Astrocyte of the spinal cord (primary cell): ENCODE data around the gene BLM.
A peak's percentile ranks its signal among the peaks of the same experiment; 100 is the strongest.

Experiments used
- DNase-seq: peaks from one replicate; pipeline ENCODE4 v3.0.0; 2011; ENCODE audit warnings: low read depth, low spot score
- H3K4me3 ChIP-seq: 2 replicates; pipeline ENCODE4 v1.5.1; 2011; ENCODE audit warnings: low read depth, mild to moderate bottlenecking, low read length, moderate library complexity
- CTCF ChIP-seq: IDR thresholded peaks from 2 replicates; pipeline ENCODE4 v1.5.1; 2012; ENCODE audit warnings: low read depth, mild to moderate bottlenecking, low read length, inconsistent platforms
- in situ Hi-C: cut with HindIII; loops from 2 replicates; pipeline ENCODE4 v1.10.0; 2017; ENCODE audit warnings: low sequenced_read_pairs

The BLM gene

GRCh38 chr15:90813796-90814190 is 96.6 kb downstream of the BLM start:
- H3K4me3 ChIP-seq = no peak overlapping the region
- TF ChIP-seq CTCF = no peak
- no peak for DNase-seq
- in situ Hi-C loops = no loop called here

- no peak overlapping the region for H3K4me3 ChIP-seq
- peak; percentile 60 for DNase-seq
- in situ Hi-C loops = no loop called here
- no peak for TF ChIP-seq CTCF
Observed at GRCh38 chr15:90814191-90814821, 97.2 kb downstream of the BLM start.

- no peak for TF ChIP-seq CTCF
- no peak overlapping the region for H3K4me3 ChIP-seq
- in situ Hi-C loops = no loop called here
- no peak for DNase-seq
Observed at GRCh38 chr15:90816401-90817116, 99.4 kb downstream of the BLM start.

- DNase-seq = no peak
- TF ChIP-seq CTCF = no peak
- in situ Hi-C loops = no loop called here
- H3K4me3 ChIP-seq = no peak overlapping the region
Observed at GRCh38 chr15:90817117-90818057, 100.2 kb downstream of the BLM start.

GRCh38 chr15:90818251-90819210 is 101.4 kb downstream of the BLM start:
- in situ Hi-C loops = no loop called here
- no peak for DNase-seq
- H3K4me3 ChIP-seq = no peak overlapping the region
- peak; percentile 20 for TF ChIP-seq CTCF

- DNase-seq = no peak
- in situ Hi-C loops = no loop called here
- no peak for TF ChIP-seq CTCF
- no peak overlapping the region for H3K4me3 ChIP-seq
Observed at GRCh38 chr15:90819390-90819789, 102.2 kb downstream of the BLM start.
